Body of pancreas (tissue), 4 donors: ENCODE measurements around the gene ARHGAP6.

Source experiments
- POLR2A ChIP-seq, 3 donors: fragments of 450-650 bp; IDR thresholded peaks; one replicate each; pipeline ENCODE4 v1.6.1; 2016; ENCODE audit warnings: antibody characterized with exemption in 3 of 3, mild to moderate bottlenecking in 2 of 3
- TF ChIP-seq, protein P1 (sequence below), 7 experiments: fragments of 450-650 bp in 4 of 7; fragments of 200-600 bp in 3 of 7; sonication (generic) in 3 of 7; IDR thresholded peaks; one replicate each; pipeline ENCODE4 v1.5.1; 2016 to 2019; ENCODE audit warnings: antibody characterized with exemption in 7 of 7

DNA sequence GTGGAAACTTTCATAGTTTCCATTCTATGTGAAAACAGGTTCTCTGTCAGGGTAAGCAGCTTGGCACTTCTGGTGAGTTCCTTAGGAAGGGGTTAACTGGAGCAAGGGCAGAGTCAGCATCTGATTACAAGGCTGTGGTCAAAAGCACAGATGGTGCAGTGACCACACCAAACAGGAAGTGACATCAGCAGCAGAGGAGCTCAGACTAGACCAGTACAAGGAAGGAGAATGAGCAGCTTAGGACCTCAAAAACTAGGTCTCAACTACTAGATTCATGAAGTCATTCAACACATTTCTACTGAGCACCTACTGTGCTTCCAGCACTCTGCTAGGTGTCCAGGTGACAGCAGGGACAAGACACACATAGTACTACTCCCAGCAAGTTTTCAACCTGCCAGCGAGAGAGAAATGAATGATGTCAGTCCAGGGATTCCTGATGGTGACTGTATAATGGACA, 242.3 kb downstream of the ARHGAP6 start:
- no peak for TF ChIP-seq POLR2A (IDR thresholded peaks at IDR 0.05)
- TF ChIP-seq, protein P1, sequence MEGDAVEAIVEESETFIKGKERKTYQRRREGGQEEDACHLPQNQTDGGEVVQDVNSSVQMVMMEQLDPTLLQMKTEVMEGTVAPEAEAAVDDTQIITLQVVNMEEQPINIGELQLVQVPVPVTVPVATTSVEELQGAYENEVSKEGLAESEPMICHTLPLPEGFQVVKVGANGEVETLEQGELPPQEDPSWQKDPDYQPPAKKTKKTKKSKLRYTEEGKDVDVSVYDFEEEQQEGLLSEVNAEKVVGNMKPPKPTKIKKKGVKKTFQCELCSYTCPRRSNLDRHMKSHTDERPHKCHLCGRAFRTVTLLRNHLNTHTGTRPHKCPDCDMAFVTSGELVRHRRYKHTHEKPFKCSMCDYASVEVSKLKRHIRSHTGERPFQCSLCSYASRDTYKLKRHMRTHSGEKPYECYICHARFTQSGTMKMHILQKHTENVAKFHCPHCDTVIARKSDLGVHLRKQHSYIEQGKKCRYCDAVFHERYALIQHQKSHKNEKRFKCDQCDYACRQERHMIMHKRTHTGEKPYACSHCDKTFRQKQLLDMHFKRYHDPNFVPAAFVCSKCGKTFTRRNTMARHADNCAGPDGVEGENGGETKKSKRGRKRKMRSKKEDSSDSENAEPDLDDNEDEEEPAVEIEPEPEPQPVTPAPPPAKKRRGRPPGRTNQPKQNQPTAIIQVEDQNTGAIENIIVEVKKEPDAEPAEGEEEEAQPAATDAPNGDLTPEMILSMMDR (IDR thresholded peaks at IDR 0.05), result no peak
